OCI-LY7 (cell line): ENCODE results near the gene ADCY7. TPM values are rescaled to one million over a fixed set of nuclear protein-coding genes. Genes with fewer than 3 reads are reported as not detected.

ENCODE experiments used
- BruUV-seq: library from RNA; stranded (reverse); fragments of 400-500 nt; replicated peaks from 2 replicates; lab custom pipeline; 2021; lab: Mats Ljungman, UMichigan
- CTCF ChIA-PET: fragments of 300-600 bp; sonication (Branson Sonifier 250); formaldehyde crosslinking; loops from one replicate; lab custom pipeline; 2022; ENCODE audit warnings: antibody characterized with exemption; ENCODE audit not compliant: unreplicated experiment; lab: Charles Lee
- POLR2A ChIA-PET: fragments of 300-600 bp; sonication (Branson Sonifier 250); formaldehyde crosslinking; loops from one replicate; lab custom pipeline; 2022; ENCODE audit warnings: antibody characterized with exemption; lab: Charles Lee
- DNase-seq: peaks from one replicate; pipeline ENCODE4 v3.0.0-alpha.2; 2015; ENCODE audit warnings: low spot score
- H2AFZ ChIP-seq: fragments of 200-600 bp; sonication (generic), shearing (Covaris generic); 2 replicates; pipeline ENCODE4 v1.6.1; 2014; ENCODE audit warnings: mild to moderate bottlenecking, antibody characterized with exemption, low read length, moderate library complexity
- H3K27ac ChIP-seq: fragments of 200-600 bp; sonication (generic); 2 replicates; pipeline ENCODE4 v1.5.1; 2014; ENCODE audit warnings: mixed run types, low read depth, mild to moderate bottlenecking, moderate library complexity, low read length, inconsistent platforms; ENCODE audit not compliant: poor library complexity, severe bottlenecking
- H3K36me3 ChIP-seq: fragments of 200-600 bp; sonication (generic); 2 replicates; pipeline ENCODE4 v1.6.1; 2014; ENCODE audit warnings: mild to moderate bottlenecking, antibody characterized with exemption, low read length, moderate library complexity, mixed read lengths; ENCODE audit not compliant: insufficient read depth
- H3K4me1 ChIP-seq: fragments of 200-600 bp; sonication (generic); 2 replicates; pipeline ENCODE4 v1.5.1; 2014; ENCODE audit warnings: mild to moderate bottlenecking, low read length; ENCODE audit not compliant: insufficient read depth, poor library complexity, severe bottlenecking
- H3K4me2 ChIP-seq: fragments of 200-600 bp; sonication (generic); 2 replicates; pipeline ENCODE4 v1.6.1; 2014; ENCODE audit warnings: mild to moderate bottlenecking, low read length
- H3K4me3 ChIP-seq: fragments of 200-600 bp; sonication (generic); 2 replicates; pipeline ENCODE4 v1.5.1; 2014; ENCODE audit warnings: mild to moderate bottlenecking, low read depth, low read length; ENCODE audit not compliant: poor library complexity, severe bottlenecking
- H3K79me2 ChIP-seq: fragments of 200-600 bp; sonication (generic); 2 replicates; pipeline ENCODE4 v1.6.1; 2016; ENCODE audit warnings: low read depth, mild to moderate bottlenecking, low read length, moderate library complexity, mixed read lengths; ENCODE audit not compliant: insufficient read depth
- H3K9me2 ChIP-seq: fragments of 200-600 bp; sonication (generic); 2 replicates; pipeline ENCODE4 v1.6.1; 2016; ENCODE audit warnings: mild to moderate bottlenecking, low read length, mixed read lengths; ENCODE audit not compliant: insufficient read depth
- H3K9me3 ChIP-seq: fragments of 200-600 bp; sonication (generic); 2 replicates; pipeline ENCODE4 v1.6.1; 2014; ENCODE audit warnings: mild to moderate bottlenecking, mixed run types, low read length, mixed read lengths
- H4K20me1 ChIP-seq: fragments of 200-600 bp; sonication (generic); 2 replicates; pipeline ENCODE4 v1.6.1; 2014; ENCODE audit warnings: mild to moderate bottlenecking, antibody characterized with exemption, low read length, moderate library complexity, mixed read lengths; ENCODE audit not compliant: insufficient read depth
- EZH2phosphoT487 ChIP-seq: fragments of 200-600 bp; sonication (generic); IDR thresholded peaks from 2 replicates; pipeline ENCODE4 v1.6.1; 2018; ENCODE audit warnings: low read depth, borderline replicate concordance, mild to moderate bottlenecking, mixed run types, antibody characterized with exemption, low read length, moderate library complexity, mixed read lengths
- intact Hi-C: fragments of 100-400 bp; cut with micrococcal nuclease; formaldehyde crosslinking; loops from one replicate; pipeline ENCODE4 v1.10.0; 2022; ENCODE audit not compliant: unreplicated experiment
- total RNA-seq, 2 experiments: library from RNA; depleted of rRNA in 1 of 2; stranded (reverse); fragments of >200 nt in 1 of 2; shearing (Covaris generic) in 1 of 2; gene quantifications; 2 replicates each; pipeline ENCODE4 v1.2.3, GENCODE V29; 2014 to 2022
- TF ChIP-seq, protein P1 (sequence below): fragments of 200-600 bp; sonication (generic); conservative IDR thresholded peaks from 2 replicates; pipeline ENCODE4 v1.5.1; 2014; ENCODE audit warnings: mild to moderate bottlenecking, antibody characterized with exemption, low read length, moderate library complexity, mixed read lengths

The ADCY7 gene
- total RNA-seq, 2 experiments from 2014 or later: 49.9 to 77.7 TPM

DNA sequence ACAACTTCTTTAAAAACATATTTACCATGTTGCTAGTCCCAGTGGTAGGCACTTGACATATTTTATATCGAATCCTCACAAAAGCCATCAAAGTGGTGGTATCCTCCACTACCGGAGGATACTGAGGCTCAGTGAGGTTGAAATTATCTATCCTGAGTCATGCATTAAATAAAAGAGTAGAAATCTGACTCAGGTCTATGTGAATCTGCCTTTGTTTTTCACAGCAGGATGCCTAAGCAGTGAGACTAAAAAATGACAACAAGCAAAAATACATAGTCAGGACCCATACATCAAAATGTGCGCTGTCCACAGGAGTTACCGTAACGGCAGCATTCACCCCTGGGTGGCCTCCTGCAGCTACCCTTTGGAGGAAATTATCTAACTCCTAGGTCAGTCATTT is 84.8 kb downstream of the ADCY7 start:
- H3K9me3 ChIP-seq: 0 out of 2 replicates have a peak, but pooled peaks cover 5% of the 10 kb centered on the region
- ChIA-PET CTCF (no interaction called here), POLR2A (interaction anchor here (0.7 to 1.1 kb wide), 2 partner anchors 9 to 24 kb away, joined by 3 read pairs; no protein-coding TSS in a partner anchor)
- H3K9me2 ChIP-seq: no peaks in the 10 kb centered on the region
- H3K79me2 ChIP-seq: peaks cover 20% of the 10 kb centered on the region; the same call in 1 of the 2 replicates
- H3K27ac ChIP-seq: no peak overlapping the region
- H4K20me1 ChIP-seq: peaks cover 5% of the 10 kb centered on the region; the same call in 1 of the 2 replicates
- H3K4me3 ChIP-seq: no peak overlapping the region
- DNase-seq: no peak
- H3K4me2 ChIP-seq: no peak overlapping the region
- no peak overlapping the region for H2AFZ ChIP-seq
- intact Hi-C loops: loop anchor here (5.0 kb wide), 1 partner anchor 139 kb away; no protein-coding TSS in a partner anchor
- H3K36me3 ChIP-seq: peaks cover 75% of the 10 kb centered on the region
- TF ChIP-seq EZH2phosphoT487: no peak
- TF ChIP-seq, protein P1, sequence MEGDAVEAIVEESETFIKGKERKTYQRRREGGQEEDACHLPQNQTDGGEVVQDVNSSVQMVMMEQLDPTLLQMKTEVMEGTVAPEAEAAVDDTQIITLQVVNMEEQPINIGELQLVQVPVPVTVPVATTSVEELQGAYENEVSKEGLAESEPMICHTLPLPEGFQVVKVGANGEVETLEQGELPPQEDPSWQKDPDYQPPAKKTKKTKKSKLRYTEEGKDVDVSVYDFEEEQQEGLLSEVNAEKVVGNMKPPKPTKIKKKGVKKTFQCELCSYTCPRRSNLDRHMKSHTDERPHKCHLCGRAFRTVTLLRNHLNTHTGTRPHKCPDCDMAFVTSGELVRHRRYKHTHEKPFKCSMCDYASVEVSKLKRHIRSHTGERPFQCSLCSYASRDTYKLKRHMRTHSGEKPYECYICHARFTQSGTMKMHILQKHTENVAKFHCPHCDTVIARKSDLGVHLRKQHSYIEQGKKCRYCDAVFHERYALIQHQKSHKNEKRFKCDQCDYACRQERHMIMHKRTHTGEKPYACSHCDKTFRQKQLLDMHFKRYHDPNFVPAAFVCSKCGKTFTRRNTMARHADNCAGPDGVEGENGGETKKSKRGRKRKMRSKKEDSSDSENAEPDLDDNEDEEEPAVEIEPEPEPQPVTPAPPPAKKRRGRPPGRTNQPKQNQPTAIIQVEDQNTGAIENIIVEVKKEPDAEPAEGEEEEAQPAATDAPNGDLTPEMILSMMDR: no peak
- H3K4me1 ChIP-seq: no peaks in the 10 kb centered on the region
- no TSS peak for BruUV-seq

DNA sequence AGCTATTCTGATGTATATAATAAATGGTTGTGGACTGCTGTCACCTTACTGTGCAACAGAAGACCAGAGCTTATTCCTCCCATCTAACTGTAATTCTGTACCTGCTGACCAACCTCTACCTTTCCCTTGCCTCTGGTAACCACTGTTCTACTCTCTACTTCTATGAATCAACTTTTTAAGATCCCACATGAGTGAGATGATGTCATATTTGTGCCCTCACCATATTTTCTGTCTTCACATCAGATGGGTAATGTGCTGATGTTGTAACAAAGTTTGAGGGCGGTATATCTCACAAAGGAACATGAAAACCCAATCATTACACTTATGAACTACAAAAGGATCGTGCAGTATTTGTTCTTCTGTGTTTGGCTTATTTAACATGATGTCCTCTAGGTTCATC is 85.6 kb downstream of the ADCY7 start:
- intact Hi-C loops: loop anchor here (5.0 kb wide), 1 partner anchor 140 kb away; no protein-coding TSS in a partner anchor
- no peak for DNase-seq
- Histone ChIP-seq H2AFZ (no peak overlapping the region), H3K9me2 (no peaks in the 10 kb centered on the region), H3K79me2 (peaks cover 20% of the 10 kb centered on the region; the same call in 1 of the 2 replicates), H3K36me3 (peaks cover 81% of the 10 kb centered on the region), H3K4me3 (no peak overlapping the region), H3K4me2 (no peak overlapping the region), H3K27ac (no peak overlapping the region), H3K4me1 (no peaks in the 10 kb centered on the region), H4K20me1 (peaks cover 7% of the 10 kb centered on the region), H3K9me3 (0 out of 2 replicates have a peak, but pooled peaks cover 5% of the 10 kb centered on the region)
- no TSS peak for BruUV-seq
- no peak for TF ChIP-seq EZH2phosphoT487
- TF ChIP-seq, protein P1: no peak
- ChIA-PET POLR2A (interaction anchor here (0.6 to 1.1 kb wide), 2 partner anchors 25 to 130 kb away, joined by 3 to 4 read pairs; no protein-coding TSS in a partner anchor), CTCF (no interaction called here)

DNA sequence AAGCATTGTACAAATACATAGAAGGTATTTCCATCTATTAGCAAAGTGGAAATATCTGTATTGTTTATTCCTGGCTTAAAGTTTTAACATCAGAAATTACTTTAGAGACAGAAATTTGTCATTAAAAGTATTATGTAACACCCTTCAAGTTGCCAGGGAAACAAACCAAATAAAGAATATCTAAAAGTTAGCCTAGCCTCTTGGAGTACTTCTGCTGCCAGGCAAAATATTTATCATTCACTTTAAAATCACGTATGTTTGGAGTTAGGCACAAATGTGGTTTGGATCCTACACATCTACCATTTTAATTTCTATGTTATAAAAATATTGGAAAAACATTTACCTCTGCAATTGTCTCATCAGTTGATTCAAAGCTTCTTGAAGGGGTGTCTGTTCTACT is 87.7 kb downstream of the ADCY7 start:
- intact Hi-C loops: loop anchor here (5.0 kb wide), 1 partner anchor 142 kb away; no protein-coding TSS in a partner anchor
- Histone ChIP-seq H3K79me2 (peaks cover 25% of the 10 kb centered on the region; the same call in 1 of the 2 replicates), H3K9me3 (0 out of 2 replicates have a peak, but pooled peaks cover 5% of the 10 kb centered on the region), H3K4me1 (no peaks in the 10 kb centered on the region), H3K9me2 (no peaks in the 10 kb centered on the region), H2AFZ (no peak overlapping the region), H4K20me1 (peaks cover 9% of the 10 kb centered on the region), H3K36me3 (peaks cover 96% of the 10 kb centered on the region), H3K4me3 (no peak overlapping the region), H3K4me2 (no peak overlapping the region), H3K27ac (no peak overlapping the region)
- no TSS peak for BruUV-seq
- no peak for DNase-seq
- POLR2A ChIA-PET: interaction anchor here (0.6 to 1.0 kb wide), 2 partner anchors 9 to 32 kb away, joined by 3 to 4 read pairs; no protein-coding TSS in a partner anchor
- CTCF ChIA-PET: no interaction called here
- TF ChIP-seq, protein P1: no peak
- TF ChIP-seq EZH2phosphoT487: no peak
